VCaP (cell line): ENCODE measurements around the gene GPR4.
"Not testable (repeated sequence)": the region's sequence is repeated elsewhere in the genome, so short reads cannot be mapped to it uniquely, and the experiment has no call there.

Experiments used
- H3K27ac ChIP-seq: fragments of 450-650 bp; 2 replicates; pipeline ENCODE4 v1.5.1; 2017
- CTCF ChIP-seq: fragments of 450-650 bp; conservative IDR thresholded peaks from 2 replicates; pipeline ENCODE4 v1.5.1; 2017; ENCODE audit warnings: mild to moderate bottlenecking, moderate library complexity

GPR4 gene

GRCh38 chr19:45616704-45617017 lies 14.6 kb upstream of the GPR4 start:
- no peak for TF ChIP-seq CTCF
- no peak overlapping the region for H3K27ac ChIP-seq

GRCh38 chr19:45615795-45616703 lies 14.0 kb upstream of the GPR4 start:
- TF ChIP-seq CTCF, result no peak
- H3K27ac ChIP-seq, result no peak overlapping the region

GRCh38 chr19:45615056-45615455 lies 13.0 kb upstream of the GPR4 start:
- not testable (repeated sequence) for H3K27ac ChIP-seq

- no peak for TF ChIP-seq CTCF
- H3K27ac ChIP-seq, result no peak overlapping the region
These were observed 12.1 kb upstream of the GPR4 start for GRCh38 chr19:45613926-45614725.

- TF ChIP-seq CTCF, result no peak
- no peak overlapping the region for H3K27ac ChIP-seq
These were observed 6.9 kb upstream of the GPR4 start for GRCh38 chr19:45608948-45609347.

- H3K27ac ChIP-seq, result peak overlapping the region; percentile 25; the same call in 1 of the 2 replicates
- peak; percentile 90 for TF ChIP-seq CTCF
These were observed 5.3 kb upstream of the GPR4 start for GRCh38 chr19:45607071-45608029.

GRCh38 chr19:45601115-45601514 lies 897 bp downstream of the GPR4 start:
- TF ChIP-seq CTCF, result no peak

More at GRCh38 chr19:45601115-45601514, 897 bp downstream of the GPR4 start:
- H3K27ac ChIP-seq, result no peak overlapping the region
